ENCODE results near the gene CFAP52.

DNA sequence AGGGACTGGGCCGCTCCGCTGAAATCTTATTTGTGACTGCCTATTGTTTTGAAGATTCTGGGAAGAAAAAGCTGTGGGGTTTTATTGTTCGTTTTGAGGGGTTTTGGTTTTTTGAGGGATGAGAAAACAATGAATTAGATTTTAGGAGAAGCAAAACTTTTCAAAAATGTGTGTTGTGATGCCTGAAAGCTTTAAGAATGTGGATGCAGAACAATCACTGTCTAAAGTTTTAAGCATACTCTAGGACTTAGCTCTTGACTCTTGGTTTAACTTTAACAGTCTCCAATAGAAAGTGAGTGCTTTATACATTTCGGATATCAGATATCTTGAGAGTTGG is 899 bp downstream of the CFAP52 start:
- TF ChIP-seq CREB1 (CRISPR knock-in tag; IDR thresholded peaks at IDR 0.05; ENCODE audit: low read depth) (no peak), JUNB (IDR thresholded peaks at IDR 0.05; ENCODE audit: unreplicated experiment) (no peak), POLR2AphosphoS5 (IDR thresholded peaks at IDR 0.05; ENCODE audit: low read depth) (no peak), ZNF331 (CRISPR knock-in tag; IDR thresholded peaks at IDR 0.05; ENCODE audit: low read depth) (no peak), EZH2phosphoT487 (IDR thresholded peaks at IDR 0.05; ENCODE audit: unreplicated experiment) (no peak), EZH2 (IDR thresholded peaks at IDR 0.05; ENCODE audit: low read depth, unreplicated experiment) (no peak)
- TF ChIP-seq, protein P1, sequence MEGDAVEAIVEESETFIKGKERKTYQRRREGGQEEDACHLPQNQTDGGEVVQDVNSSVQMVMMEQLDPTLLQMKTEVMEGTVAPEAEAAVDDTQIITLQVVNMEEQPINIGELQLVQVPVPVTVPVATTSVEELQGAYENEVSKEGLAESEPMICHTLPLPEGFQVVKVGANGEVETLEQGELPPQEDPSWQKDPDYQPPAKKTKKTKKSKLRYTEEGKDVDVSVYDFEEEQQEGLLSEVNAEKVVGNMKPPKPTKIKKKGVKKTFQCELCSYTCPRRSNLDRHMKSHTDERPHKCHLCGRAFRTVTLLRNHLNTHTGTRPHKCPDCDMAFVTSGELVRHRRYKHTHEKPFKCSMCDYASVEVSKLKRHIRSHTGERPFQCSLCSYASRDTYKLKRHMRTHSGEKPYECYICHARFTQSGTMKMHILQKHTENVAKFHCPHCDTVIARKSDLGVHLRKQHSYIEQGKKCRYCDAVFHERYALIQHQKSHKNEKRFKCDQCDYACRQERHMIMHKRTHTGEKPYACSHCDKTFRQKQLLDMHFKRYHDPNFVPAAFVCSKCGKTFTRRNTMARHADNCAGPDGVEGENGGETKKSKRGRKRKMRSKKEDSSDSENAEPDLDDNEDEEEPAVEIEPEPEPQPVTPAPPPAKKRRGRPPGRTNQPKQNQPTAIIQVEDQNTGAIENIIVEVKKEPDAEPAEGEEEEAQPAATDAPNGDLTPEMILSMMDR (conservative IDR thresholded peaks at IDR 0.05; ENCODE audit: low read depth in 2 of 2): no peak
- TF ChIP-seq, protein P2, sequence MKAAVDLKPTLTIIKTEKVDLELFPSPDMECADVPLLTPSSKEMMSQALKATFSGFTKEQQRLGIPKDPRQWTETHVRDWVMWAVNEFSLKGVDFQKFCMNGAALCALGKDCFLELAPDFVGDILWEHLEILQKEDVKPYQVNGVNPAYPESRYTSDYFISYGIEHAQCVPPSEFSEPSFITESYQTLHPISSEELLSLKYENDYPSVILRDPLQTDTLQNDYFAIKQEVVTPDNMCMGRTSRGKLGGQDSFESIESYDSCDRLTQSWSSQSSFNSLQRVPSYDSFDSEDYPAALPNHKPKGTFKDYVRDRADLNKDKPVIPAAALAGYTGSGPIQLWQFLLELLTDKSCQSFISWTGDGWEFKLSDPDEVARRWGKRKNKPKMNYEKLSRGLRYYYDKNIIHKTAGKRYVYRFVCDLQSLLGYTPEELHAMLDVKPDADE (IDR thresholded peaks at IDR 0.05): no peak
- TF ChIP-seq, protein P3, sequence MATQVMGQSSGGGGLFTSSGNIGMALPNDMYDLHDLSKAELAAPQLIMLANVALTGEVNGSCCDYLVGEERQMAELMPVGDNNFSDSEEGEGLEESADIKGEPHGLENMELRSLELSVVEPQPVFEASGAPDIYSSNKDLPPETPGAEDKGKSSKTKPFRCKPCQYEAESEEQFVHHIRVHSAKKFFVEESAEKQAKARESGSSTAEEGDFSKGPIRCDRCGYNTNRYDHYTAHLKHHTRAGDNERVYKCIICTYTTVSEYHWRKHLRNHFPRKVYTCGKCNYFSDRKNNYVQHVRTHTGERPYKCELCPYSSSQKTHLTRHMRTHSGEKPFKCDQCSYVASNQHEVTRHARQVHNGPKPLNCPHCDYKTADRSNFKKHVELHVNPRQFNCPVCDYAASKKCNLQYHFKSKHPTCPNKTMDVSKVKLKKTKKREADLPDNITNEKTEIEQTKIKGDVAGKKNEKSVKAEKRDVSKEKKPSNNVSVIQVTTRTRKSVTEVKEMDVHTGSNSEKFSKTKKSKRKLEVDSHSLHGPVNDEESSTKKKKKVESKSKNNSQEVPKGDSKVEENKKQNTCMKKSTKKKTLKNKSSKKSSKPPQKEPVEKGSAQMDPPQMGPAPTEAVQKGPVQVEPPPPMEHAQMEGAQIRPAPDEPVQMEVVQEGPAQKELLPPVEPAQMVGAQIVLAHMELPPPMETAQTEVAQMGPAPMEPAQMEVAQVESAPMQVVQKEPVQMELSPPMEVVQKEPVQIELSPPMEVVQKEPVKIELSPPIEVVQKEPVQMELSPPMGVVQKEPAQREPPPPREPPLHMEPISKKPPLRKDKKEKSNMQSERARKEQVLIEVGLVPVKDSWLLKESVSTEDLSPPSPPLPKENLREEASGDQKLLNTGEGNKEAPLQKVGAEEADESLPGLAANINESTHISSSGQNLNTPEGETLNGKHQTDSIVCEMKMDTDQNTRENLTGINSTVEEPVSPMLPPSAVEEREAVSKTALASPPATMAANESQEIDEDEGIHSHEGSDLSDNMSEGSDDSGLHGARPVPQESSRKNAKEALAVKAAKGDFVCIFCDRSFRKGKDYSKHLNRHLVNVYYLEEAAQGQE (IDR thresholded peaks at IDR 0.05; ENCODE audit: unreplicated experiment): no peak
- TF ChIP-seq, protein P4, sequence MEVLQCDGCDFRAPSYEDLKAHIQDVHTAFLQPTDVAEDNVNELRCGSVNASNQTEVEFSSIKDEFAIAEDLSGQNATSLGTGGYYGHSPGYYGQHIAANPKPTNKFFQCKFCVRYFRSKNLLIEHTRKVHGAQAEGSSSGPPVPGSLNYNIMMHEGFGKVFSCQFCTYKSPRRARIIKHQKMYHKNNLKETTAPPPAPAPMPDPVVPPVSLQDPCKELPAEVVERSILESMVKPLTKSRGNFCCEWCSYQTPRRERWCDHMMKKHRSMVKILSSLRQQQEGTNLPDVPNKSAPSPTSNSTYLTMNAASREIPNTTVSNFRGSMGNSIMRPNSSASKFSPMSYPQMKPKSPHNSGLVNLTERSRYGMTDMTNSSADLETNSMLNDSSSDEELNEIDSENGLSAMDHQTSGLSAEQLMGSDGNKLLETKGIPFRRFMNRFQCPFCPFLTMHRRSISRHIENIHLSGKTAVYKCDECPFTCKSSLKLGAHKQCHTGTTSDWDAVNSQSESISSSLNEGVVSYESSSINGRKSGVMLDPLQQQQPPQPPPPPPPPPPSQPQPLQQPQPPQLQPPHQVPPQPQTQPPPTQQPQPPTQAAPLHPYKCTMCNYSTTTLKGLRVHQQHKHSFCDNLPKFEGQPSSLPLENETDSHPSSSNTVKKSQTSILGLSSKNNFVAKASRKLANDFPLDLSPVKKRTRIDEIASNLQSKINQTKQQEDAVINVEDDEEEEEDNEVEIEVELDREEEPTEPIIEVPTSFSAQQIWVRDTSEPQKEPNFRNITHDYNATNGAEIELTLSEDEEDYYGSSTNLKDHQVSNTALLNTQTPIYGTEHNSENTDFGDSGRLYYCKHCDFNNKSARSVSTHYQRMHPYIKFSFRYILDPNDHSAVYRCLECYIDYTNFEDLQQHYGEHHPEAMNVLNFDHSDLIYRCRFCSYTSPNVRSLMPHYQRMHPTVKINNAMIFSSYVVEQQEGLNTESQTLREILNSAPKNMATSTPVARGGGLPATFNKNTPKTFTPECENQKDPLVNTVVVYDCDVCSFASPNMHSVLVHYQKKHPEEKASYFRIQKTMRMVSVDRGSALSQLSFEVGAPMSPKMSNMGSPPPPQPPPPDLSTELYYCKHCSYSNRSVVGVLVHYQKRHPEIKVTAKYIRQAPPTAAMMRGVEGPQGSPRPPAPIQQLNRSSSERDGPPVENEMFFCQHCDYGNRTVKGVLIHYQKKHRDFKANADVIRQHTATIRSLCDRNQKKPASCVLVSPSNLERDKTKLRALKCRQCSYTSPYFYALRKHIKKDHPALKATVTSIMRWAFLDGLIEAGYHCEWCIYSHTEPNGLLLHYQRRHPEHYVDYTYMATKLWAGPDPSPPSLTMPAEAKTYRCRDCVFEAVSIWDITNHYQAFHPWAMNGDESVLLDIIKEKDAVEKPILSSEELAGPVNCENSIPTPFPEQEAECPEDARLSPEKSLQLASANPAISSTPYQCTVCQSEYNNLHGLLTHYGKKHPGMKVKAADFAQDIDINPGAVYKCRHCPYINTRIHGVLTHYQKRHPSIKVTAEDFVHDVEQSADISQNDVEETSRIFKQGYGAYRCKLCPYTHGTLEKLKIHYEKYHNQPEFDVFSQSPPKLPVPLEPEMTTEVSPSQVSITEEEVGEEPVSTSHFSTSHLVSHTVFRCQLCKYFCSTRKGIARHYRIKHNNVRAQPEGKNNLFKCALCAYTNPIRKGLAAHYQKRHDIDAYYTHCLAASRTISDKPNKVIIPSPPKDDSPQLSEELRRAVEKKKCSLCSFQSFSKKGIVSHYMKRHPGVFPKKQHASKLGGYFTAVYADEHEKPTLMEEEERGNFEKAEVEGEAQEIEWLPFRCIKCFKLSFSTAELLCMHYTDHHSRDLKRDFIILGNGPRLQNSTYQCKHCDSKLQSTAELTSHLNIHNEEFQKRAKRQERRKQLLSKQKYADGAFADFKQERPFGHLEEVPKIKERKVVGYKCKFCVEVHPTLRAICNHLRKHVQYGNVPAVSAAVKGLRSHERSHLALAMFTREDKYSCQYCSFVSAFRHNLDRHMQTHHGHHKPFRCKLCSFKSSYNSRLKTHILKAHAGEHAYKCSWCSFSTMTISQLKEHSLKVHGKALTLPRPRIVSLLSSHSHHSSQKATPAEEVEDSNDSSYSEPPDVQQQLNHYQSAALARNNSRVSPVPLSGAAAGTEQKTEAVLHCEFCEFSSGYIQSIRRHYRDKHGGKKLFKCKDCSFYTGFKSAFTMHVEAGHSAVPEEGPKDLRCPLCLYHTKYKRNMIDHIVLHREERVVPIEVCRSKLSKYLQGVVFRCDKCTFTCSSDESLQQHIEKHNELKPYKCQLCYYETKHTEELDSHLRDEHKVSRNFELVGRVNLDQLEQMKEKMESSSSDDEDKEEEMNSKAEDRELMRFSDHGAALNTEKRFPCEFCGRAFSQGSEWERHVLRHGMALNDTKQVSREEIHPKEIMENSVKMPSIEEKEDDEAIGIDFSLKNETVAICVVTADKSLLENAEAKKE (CRISPR knock-in tag; IDR thresholded peaks at IDR 0.05): no peak
